T-helper 17 cell (primary cell): ENCODE results near the gene RNF40. TPM values are rescaled to one million over a fixed set of nuclear protein-coding genes. Genes with fewer than 3 reads are reported as not detected.

Source experiments
- ATAC-seq: fragments of 150-1000 bp; cut with Tn5 transposase; 2 replicates; pipeline ENCODE4 v1.10.0; 2021; ENCODE audit warnings: mild to moderate bottlenecking, moderate library complexity
- DNase-seq, 3 donors: peaks; one replicate each; pipeline versions ENCODE4 v3.0.0 to v3.0.0-alpha.2; 2020 to 2021
- H3K9me3 ChIP-seq: one replicate; pipeline ENCODE4 v1.7.0; 2013; ENCODE audit warnings: low read length, mild to moderate bottlenecking; ENCODE audit not compliant: control insufficient read depth, poor library complexity, severe bottlenecking
- H3K27ac Mint-ChIP-seq: one replicate; pipeline ENCODE4 v1.8.0; 2022; ENCODE audit warnings: mild to moderate bottlenecking, moderate library complexity, mixed read lengths
- H3K27me3 Mint-ChIP-seq: one replicate; pipeline ENCODE4 v1.8.0; 2022; ENCODE audit warnings: mixed read lengths
- H3K36me3 Mint-ChIP-seq: one replicate; pipeline ENCODE4 v1.8.0; 2022; ENCODE audit warnings: low read depth, mixed read lengths
- H3K4me1 Mint-ChIP-seq: one replicate; pipeline ENCODE4 v1.8.0; 2022; ENCODE audit warnings: mild to moderate bottlenecking, mixed read lengths
- H3K4me3 Mint-ChIP-seq: one replicate; pipeline ENCODE4 v1.8.0; 2022; ENCODE audit warnings: mild to moderate bottlenecking, moderate library complexity, mixed read lengths
- total RNA-seq, 4 donors: library from RNA in 2 of 4; stranded (reverse) in 2 of 4; gene quantifications; one replicate each; pipeline ENCODE4 v1.2.3 and lab custom pipeline; 2022 to 2026

Gene RNF40
- total RNA-seq, 2 donors from 2014 or later, result 57.8 to 64.5 TPM

GRCh38 chr16:30760577-30761426 is 1.3 kb upstream of the RNF40 start:
- Mint-ChIP-seq H3K36me3 (peaks cover 4% of the 10 kb centered on the region), H3K27ac (peak overlapping the region; percentile 92)

GRCh38 chr16:30761427-30761927 is 645 bp upstream of the RNF40 start:
- Mint-ChIP-seq H3K27me3 (no peaks in the 10 kb centered on the region), H3K4me3 (peak overlapping the region; percentile 95), H3K4me1 (peaks cover 22% of the 10 kb centered on the region), H3K27ac (peak overlapping the region; percentile 92), H3K36me3 (peaks cover 3% of the 10 kb centered on the region)
- DNase-seq (peak in 2 of 3 donors; percentile 18 to 23), ATAC-seq (peak; percentile 35)
- no peaks in the 10 kb centered on the region for H3K9me3 ChIP-seq

More at GRCh38 chr16:30760577-30761426, 1.3 kb upstream of the RNF40 start:
- H3K9me3 ChIP-seq, result no peaks in the 10 kb centered on the region
- Mint-ChIP-seq H3K27me3 (no peaks in the 10 kb centered on the region), H3K4me1 (peaks cover 22% of the 10 kb centered on the region), H3K4me3 (peak overlapping the region; percentile 95)
- DNase-seq, result no peak
- ATAC-seq, result no peak

GRCh38 chr16:30762991-30763725 is 1.0 kb downstream of the RNF40 start:
- Mint-ChIP-seq H3K27ac (peak overlapping the region; percentile 92), H3K27me3 (no peaks in the 10 kb centered on the region), H3K4me1 (peaks cover 25% of the 10 kb centered on the region), H3K36me3 (peaks cover 6% of the 10 kb centered on the region), H3K4me3 (peak overlapping the region; percentile 95)
- DNase-seq, result no peak
- no peak for ATAC-seq
- H3K9me3 ChIP-seq, result no peaks in the 10 kb centered on the region

GRCh38 chr16:30764086-30764485 is 2.0 kb downstream of the RNF40 start:
- DNase-seq, result no peak
- no peak overlapping the region for H3K27ac Mint-ChIP-seq
- H3K4me3 Mint-ChIP-seq, result peak overlapping the region; percentile 74
- no peaks in the 10 kb centered on the region for H3K27me3 Mint-ChIP-seq
- ATAC-seq, result no peak
- peaks cover 25% of the 10 kb centered on the region for H3K4me1 Mint-ChIP-seq
- peaks cover 11% of the 10 kb centered on the region for H3K36me3 Mint-ChIP-seq
- H3K9me3 ChIP-seq, result no peaks in the 10 kb centered on the region

GRCh38 chr16:30764816-30765465 is 2.8 kb downstream of the RNF40 start:
- Mint-ChIP-seq H3K27me3 (no peaks in the 10 kb centered on the region), H3K27ac (no peak overlapping the region), H3K4me1 (peaks cover 25% of the 10 kb centered on the region), H3K4me3 (no peak overlapping the region), H3K36me3 (peaks cover 12% of the 10 kb centered on the region)
- H3K9me3 ChIP-seq, result no peaks in the 10 kb centered on the region
- ATAC-seq (no peak), DNase-seq (no peak)

GRCh38 chr16:30766206-30766932 is 4.2 kb downstream of the RNF40 start:
- Mint-ChIP-seq H3K27me3 (no peaks in the 10 kb centered on the region), H3K36me3 (peaks cover 14% of the 10 kb centered on the region), H3K27ac (no peak overlapping the region), H3K4me3 (no peak overlapping the region), H3K4me1 (peaks cover 22% of the 10 kb centered on the region)
- ATAC-seq (no peak), DNase-seq (no peak)
- H3K9me3 ChIP-seq, result no peaks in the 10 kb centered on the region

GRCh38 chr16:30766933-30767284 is 4.8 kb downstream of the RNF40 start:
- H3K27me3 Mint-ChIP-seq, result no peaks in the 10 kb centered on the region
- H3K4me1 Mint-ChIP-seq, result peaks cover 19% of the 10 kb centered on the region
- DNase-seq, result no peak
- no peak overlapping the region for H3K4me3 Mint-ChIP-seq
- H3K27ac Mint-ChIP-seq, result no peak overlapping the region
- no peak for ATAC-seq
- no peaks in the 10 kb centered on the region for H3K9me3 ChIP-seq
- peaks cover 14% of the 10 kb centered on the region for H3K36me3 Mint-ChIP-seq

- H3K4me1 Mint-ChIP-seq, result peaks cover 22% of the 10 kb centered on the region
- H3K36me3 Mint-ChIP-seq, result peaks cover 18% of the 10 kb centered on the region
- no peak overlapping the region for H3K27ac Mint-ChIP-seq
- ATAC-seq (peak; percentile 30), DNase-seq (no peak)
- no peaks in the 10 kb centered on the region for H3K9me3 ChIP-seq
- H3K27me3 Mint-ChIP-seq, result no peaks in the 10 kb centered on the region
- no peak overlapping the region for H3K4me3 Mint-ChIP-seq
Measured at GRCh38 chr16:30767767-30768465, 5.8 kb downstream of the RNF40 start.

GRCh38 chr16:30768583-30769181 is 6.6 kb downstream of the RNF40 start:
- H3K4me3 Mint-ChIP-seq, result no peak overlapping the region
- no peak for DNase-seq

GRCh38 chr16:30769379-30770089 is 7.4 kb downstream of the RNF40 start:
- Mint-ChIP-seq H3K4me3 (no peak overlapping the region), H3K27ac (no peak overlapping the region), H3K27me3 (no peaks in the 10 kb centered on the region), H3K36me3 (peaks cover 23% of the 10 kb centered on the region), H3K4me1 (peaks cover 19% of the 10 kb centered on the region)
- no peak for DNase-seq
- no peaks in the 10 kb centered on the region for H3K9me3 ChIP-seq
- ATAC-seq, result no peak

More at GRCh38 chr16:30768583-30769181, 6.6 kb downstream of the RNF40 start:
- Mint-ChIP-seq H3K4me1 (peaks cover 22% of the 10 kb centered on the region), H3K27me3 (no peaks in the 10 kb centered on the region), H3K36me3 (peaks cover 23% of the 10 kb centered on the region), H3K27ac (no peak overlapping the region)
- H3K9me3 ChIP-seq, result no peaks in the 10 kb centered on the region
- no peak for ATAC-seq

- no peak for ATAC-seq
- no peak for DNase-seq
- peaks cover 20% of the 10 kb centered on the region for H3K36me3 Mint-ChIP-seq
- peak overlapping the region; percentile 90 for H3K27ac Mint-ChIP-seq
- peaks cover under 1% of the 10 kb centered on the region for H3K27me3 Mint-ChIP-seq
- no peak overlapping the region for H3K4me3 Mint-ChIP-seq
- no peaks in the 10 kb centered on the region for H3K9me3 ChIP-seq
- peaks cover 27% of the 10 kb centered on the region for H3K4me1 Mint-ChIP-seq
Measured at GRCh38 chr16:30771726-30772125, 9.6 kb downstream of the RNF40 start.
